Endothelial cell of umbilical vein (primary cell): ENCODE results near the gene CACNA2D3.

Source experiments
- EZH2 ChIP-seq: IDR thresholded peaks from 2 replicates; pipeline ENCODE4 v1.6.1; 2012; ENCODE audit warnings: borderline replicate concordance, low read depth, mild to moderate bottlenecking, moderate library complexity, low read length, inconsistent platforms; ENCODE audit not compliant: severe bottlenecking
- FOS ChIP-seq: IDR thresholded peaks from 2 replicates; pipeline ENCODE4 v1.6.1; 2011; ENCODE audit warnings: mild to moderate bottlenecking, low read length, moderate library complexity, borderline replicate concordance; ENCODE audit not compliant: insufficient read depth
- GATA2 ChIP-seq: IDR thresholded peaks from 2 replicates; pipeline ENCODE4 v1.7.0; 2011; ENCODE audit warnings: low read depth, mild to moderate bottlenecking, moderate library complexity, mixed read lengths, low read length; ENCODE audit not compliant: insufficient read length, insufficient read depth
- MYC ChIP-seq: IDR thresholded peaks from one replicate; pipeline ENCODE4 v1.6.1; 2011; ENCODE audit warnings: mild to moderate bottlenecking, low read depth, low read length
- POLR2A ChIP-seq: IDR thresholded peaks from 2 replicates; pipeline ENCODE4 v1.6.1; 2012; ENCODE audit warnings: low read depth, mild to moderate bottlenecking, control low read depth, low read length
- POLR2AphosphoS5 ChIP-seq: IDR thresholded peaks from 2 replicates; pipeline ENCODE4 v1.6.1; 2012; ENCODE audit warnings: low read depth, mild to moderate bottlenecking, control low read depth, low read length, moderate library complexity; ENCODE audit not compliant: insufficient read depth
- TF ChIP-seq, protein P1 (sequence below), 2 donors: IDR thresholded peaks; 1 replicate in 1 of 2; 2 replicates in 1 of 2; pipeline ENCODE4 v1.5.1; 2011; ENCODE audit warnings: low read length in 2 of 2, mild to moderate bottlenecking in 2 of 2, moderate library complexity in 2 of 2, control low read depth in 1 of 2, inconsistent platforms in 1 of 2, low read depth in 1 of 2; ENCODE audit not compliant: insufficient read depth in 1 of 2; ENCODE audit errors: extremely low read depth in 1 of 2

DNA sequence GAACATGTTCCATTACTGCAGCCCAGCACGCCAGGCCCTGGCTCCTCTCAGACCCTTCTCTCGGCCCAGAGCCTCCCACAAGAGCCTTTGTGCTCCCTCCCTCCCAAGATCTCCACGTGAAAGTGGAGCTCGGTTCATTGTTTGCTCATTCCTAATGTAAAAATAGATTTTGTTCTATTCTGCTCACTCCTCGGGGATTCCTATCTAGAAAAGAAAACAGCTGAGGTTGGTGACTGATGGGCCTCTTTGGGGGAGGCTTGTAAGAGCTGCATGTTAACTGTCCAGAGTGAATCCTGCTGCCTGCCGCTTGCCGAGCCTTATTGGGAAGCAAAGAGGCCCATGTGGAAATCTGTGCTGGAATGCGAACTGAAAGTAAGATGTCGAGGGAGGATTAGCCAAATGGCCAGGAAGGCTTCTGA, 538.4 kb downstream of the CACNA2D3 start:
- TF ChIP-seq EZH2 (no peak), POLR2A (no peak), POLR2AphosphoS5 (no peak), GATA2 (no peak), FOS (no peak), MYC (no peak)
- TF ChIP-seq, protein P1, sequence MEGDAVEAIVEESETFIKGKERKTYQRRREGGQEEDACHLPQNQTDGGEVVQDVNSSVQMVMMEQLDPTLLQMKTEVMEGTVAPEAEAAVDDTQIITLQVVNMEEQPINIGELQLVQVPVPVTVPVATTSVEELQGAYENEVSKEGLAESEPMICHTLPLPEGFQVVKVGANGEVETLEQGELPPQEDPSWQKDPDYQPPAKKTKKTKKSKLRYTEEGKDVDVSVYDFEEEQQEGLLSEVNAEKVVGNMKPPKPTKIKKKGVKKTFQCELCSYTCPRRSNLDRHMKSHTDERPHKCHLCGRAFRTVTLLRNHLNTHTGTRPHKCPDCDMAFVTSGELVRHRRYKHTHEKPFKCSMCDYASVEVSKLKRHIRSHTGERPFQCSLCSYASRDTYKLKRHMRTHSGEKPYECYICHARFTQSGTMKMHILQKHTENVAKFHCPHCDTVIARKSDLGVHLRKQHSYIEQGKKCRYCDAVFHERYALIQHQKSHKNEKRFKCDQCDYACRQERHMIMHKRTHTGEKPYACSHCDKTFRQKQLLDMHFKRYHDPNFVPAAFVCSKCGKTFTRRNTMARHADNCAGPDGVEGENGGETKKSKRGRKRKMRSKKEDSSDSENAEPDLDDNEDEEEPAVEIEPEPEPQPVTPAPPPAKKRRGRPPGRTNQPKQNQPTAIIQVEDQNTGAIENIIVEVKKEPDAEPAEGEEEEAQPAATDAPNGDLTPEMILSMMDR (IDR thresholded peaks at IDR 0.05; ENCODE audit: extremely low read depth in 1 of 2, insufficient read depth in 1 of 2, low read depth in 1 of 2, low read length in 2 of 2) = no peak
